Measurements from ENCODE around the gene DNAJC1.

The DNAJC1 gene

DNA sequence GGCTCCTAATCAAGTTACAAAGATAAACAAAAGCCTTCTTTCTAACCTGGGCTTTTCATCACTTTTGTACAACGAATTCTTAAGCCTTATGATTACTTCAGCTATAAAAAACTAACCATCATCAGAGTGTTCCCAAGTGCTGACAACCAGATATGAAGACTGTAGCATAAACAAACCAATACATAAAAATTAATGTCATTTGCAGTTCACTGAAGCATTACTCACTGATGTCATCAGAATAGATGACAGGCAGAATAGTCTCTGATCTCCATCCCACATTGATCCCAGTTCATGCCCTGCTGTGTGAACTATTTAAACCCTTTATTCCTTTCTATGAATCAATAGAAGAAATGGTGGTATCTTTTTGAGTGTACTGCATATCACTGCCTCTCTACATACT is 84.4 kb downstream of the DNAJC1 start:
- Histone ChIP-seq H3K4me3 (replicated peaks; ENCODE audit: low read depth, low read length) (no peak overlapping the region), H3K27me3 (replicated peaks; ENCODE audit: control insufficient read depth, insufficient read depth, low read length) (no peaks in the 10 kb centered on the region), H3K36me3 (ENCODE audit: control insufficient read depth, insufficient read depth, low read length) (no peaks in the 10 kb centered on the region)
- TF ChIP-seq, protein P1, sequence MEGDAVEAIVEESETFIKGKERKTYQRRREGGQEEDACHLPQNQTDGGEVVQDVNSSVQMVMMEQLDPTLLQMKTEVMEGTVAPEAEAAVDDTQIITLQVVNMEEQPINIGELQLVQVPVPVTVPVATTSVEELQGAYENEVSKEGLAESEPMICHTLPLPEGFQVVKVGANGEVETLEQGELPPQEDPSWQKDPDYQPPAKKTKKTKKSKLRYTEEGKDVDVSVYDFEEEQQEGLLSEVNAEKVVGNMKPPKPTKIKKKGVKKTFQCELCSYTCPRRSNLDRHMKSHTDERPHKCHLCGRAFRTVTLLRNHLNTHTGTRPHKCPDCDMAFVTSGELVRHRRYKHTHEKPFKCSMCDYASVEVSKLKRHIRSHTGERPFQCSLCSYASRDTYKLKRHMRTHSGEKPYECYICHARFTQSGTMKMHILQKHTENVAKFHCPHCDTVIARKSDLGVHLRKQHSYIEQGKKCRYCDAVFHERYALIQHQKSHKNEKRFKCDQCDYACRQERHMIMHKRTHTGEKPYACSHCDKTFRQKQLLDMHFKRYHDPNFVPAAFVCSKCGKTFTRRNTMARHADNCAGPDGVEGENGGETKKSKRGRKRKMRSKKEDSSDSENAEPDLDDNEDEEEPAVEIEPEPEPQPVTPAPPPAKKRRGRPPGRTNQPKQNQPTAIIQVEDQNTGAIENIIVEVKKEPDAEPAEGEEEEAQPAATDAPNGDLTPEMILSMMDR (IDR thresholded peaks at IDR 0.05; ENCODE audit: insufficient read depth, low read length, poor library complexity, severe bottlenecking): no peak
- DNase-seq (ENCODE audit: extremely low read depth, insufficient read length): no peak

DNA sequence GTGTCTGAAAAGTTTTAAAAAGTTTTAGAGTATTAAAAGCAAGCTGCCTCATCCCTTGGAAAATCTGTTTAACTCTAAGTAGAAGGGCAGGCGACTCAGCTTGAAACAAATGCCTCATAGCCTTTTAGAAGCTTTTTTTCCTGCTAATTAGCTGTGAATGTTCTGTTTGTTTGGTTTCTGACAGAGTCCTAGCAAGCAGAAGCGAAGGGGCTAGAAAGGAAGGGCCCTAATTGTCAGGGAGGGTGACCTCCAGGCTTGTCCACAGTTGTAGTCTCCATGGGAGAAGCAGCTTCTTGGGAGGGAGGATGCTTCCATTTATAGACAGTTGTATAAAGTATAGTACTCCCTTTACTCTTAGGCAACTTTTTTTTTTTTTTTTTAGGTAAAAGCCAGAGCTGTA is 90.9 kb downstream of the DNAJC1 start:
- no peak for DNase-seq (ENCODE audit: extremely low read depth, insufficient read length)
- no peaks in the 10 kb centered on the region; the same call in 1 of the 2 replicates for H3K36me3 ChIP-seq (ENCODE audit: control insufficient read depth, insufficient read depth, low read length)
- H3K4me3 ChIP-seq (replicated peaks; ENCODE audit: low read depth, low read length): no peak overlapping the region
- TF ChIP-seq, protein P1 (IDR thresholded peaks at IDR 0.05; ENCODE audit: insufficient read depth, low read length, poor library complexity, severe bottlenecking): no peak
- H3K27me3 ChIP-seq (replicated peaks; ENCODE audit: control insufficient read depth, insufficient read depth, low read length): no peaks in the 10 kb centered on the region

DNA sequence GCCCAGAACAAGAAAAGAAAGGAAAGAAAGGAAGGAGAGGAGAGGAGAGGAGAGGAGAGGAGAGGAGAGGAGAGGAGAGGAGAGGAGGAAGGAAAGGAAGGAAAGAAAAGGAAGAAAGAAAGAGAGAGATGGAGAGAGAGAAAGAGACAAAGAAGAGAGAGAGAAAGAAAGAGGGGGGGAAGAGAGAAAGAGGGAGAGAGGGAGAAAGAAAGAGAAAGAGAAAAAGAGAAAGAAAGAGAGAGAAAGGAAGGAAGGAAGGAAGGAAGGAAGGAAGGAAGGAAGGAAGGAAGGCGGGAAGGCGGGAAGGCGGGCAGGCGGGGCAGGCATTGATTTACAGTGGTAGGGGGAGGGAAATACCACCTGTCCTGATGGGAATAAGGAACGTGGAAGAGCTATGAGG is 92.7 kb downstream of the DNAJC1 start:
- no peak for DNase-seq (ENCODE audit: extremely low read depth, insufficient read length)
- Histone ChIP-seq H3K4me3 (replicated peaks; ENCODE audit: low read depth, low read length) (no peak overlapping the region), H3K36me3 (ENCODE audit: control insufficient read depth, insufficient read depth, low read length) (no peaks in the 10 kb centered on the region; the same call in 1 of the 2 replicates), H3K27me3 (replicated peaks; ENCODE audit: control insufficient read depth, insufficient read depth, low read length) (no peaks in the 10 kb centered on the region)
- TF ChIP-seq, protein P1 (IDR thresholded peaks at IDR 0.05; ENCODE audit: insufficient read depth, low read length, poor library complexity, severe bottlenecking): no peak

DNA sequence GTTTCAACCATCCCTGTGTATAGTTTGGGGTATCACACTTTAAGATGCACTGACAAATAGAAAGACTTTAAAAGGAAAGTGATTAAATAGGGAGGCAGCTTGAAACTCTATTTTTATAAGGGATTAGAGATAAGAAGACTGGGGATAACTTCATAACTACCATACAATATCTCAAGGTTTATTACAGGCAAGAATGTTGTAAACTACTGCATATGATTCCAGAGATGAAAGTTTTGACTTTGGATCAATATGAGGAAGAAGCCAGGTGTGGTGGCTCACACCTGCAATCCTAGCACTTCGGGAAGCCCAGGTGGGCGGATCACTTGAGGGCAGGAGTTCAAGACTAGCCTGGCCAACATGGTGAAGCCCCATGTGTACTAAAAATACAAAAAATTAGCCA is 96.1 kb downstream of the DNAJC1 start:
- no peaks in the 10 kb centered on the region for H3K27me3 ChIP-seq (replicated peaks; ENCODE audit: control insufficient read depth, insufficient read depth, low read length)
- no peak overlapping the region for H3K4me3 ChIP-seq (replicated peaks; ENCODE audit: low read depth, low read length)
- H3K36me3 ChIP-seq (ENCODE audit: control insufficient read depth, insufficient read depth, low read length): no peaks in the 10 kb centered on the region; the same call in 1 of the 2 replicates
- no peak for DNase-seq (ENCODE audit: extremely low read depth, insufficient read length)
- TF ChIP-seq, protein P1 (IDR thresholded peaks at IDR 0.05; ENCODE audit: insufficient read depth, low read length, poor library complexity, severe bottlenecking): no peak

DNA sequence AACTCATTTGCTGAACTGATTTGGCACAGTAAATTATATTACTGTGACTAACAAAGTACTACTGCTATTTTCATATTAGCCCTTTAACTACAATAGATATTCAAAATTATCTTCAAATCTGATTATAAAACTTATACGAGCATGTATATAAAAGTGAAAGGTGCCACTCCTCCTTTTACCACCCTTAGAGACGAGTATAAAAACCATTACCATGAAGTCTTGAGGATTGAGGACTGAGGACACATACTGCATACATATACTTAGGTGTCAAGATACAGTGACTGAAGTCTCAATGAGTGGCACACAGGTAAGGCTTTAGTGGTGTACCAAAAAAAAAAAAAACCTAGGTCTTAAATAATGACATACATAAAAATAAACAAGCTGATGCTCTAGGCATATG is 98.6 kb downstream of the DNAJC1 start:
- H3K27me3 ChIP-seq (replicated peaks; ENCODE audit: control insufficient read depth, insufficient read depth, low read length): no peaks in the 10 kb centered on the region
- no peaks in the 10 kb centered on the region; the same call in 1 of the 2 replicates for H3K36me3 ChIP-seq (ENCODE audit: control insufficient read depth, insufficient read depth, low read length)
- H3K4me3 ChIP-seq (replicated peaks; ENCODE audit: low read depth, low read length): no peak overlapping the region
- TF ChIP-seq, protein P1 (IDR thresholded peaks at IDR 0.05; ENCODE audit: insufficient read depth, low read length, poor library complexity, severe bottlenecking): no peak
- no peak for DNase-seq (ENCODE audit: extremely low read depth, insufficient read length)

DNA sequence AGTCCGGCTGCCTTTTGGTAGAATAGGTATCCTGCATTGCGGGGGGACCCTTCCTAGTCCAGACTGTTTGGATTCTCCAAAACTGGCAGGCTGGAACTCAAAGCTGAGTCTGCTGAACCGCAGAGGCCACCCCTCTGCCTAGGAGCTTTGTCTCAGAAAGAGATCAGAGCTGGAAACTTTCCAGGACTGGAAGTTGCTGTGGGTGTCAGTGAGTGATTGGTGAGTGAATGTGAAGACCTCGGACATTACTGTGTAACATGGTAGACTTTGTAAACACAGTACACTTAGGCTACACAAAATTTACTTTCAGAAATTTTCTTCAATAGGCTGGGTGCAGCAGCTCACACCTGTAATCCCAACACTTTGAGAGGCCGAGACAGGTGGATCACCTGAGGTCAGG is 103.8 kb downstream of the DNAJC1 start:
- Histone ChIP-seq H3K27me3 (replicated peaks; ENCODE audit: control insufficient read depth, insufficient read depth, low read length) (no peaks in the 10 kb centered on the region), H3K36me3 (ENCODE audit: control insufficient read depth, insufficient read depth, low read length) (peaks cover 3% of the 10 kb centered on the region; the same call in 1 of the 2 replicates), H3K4me3 (replicated peaks; ENCODE audit: low read depth, low read length) (no peak overlapping the region)
- TF ChIP-seq, protein P1 (IDR thresholded peaks at IDR 0.05; ENCODE audit: insufficient read depth, low read length, poor library complexity, severe bottlenecking): no peak
- no peak for DNase-seq (ENCODE audit: extremely low read depth, insufficient read length)

All from GM06990 (cell line).